Smooth muscle cell (in vitro differentiated cells): ENCODE data around the gene PDE8A. TPM values are rescaled to one million over a fixed set of nuclear protein-coding genes. Genes with fewer than 3 reads are reported as not detected.

ENCODE experiments used
- DNase-seq: peaks from one replicate; lab custom pipeline; 2025; ENCODE audit not compliant: unreplicated experiment; lab: John Stamatoyannopoulos, UW
- H2AFZ ChIP-seq: fragments of 200-600 bp; sonication (generic); 2 replicates; pipeline ENCODE4 v1.6.0; 2016; ENCODE audit warnings: antibody characterized with exemption, low read depth, mild to moderate bottlenecking
- H3F3A ChIP-seq: fragments of 200-600 bp; sonication (generic); 2 replicates; pipeline ENCODE4 v1.6.0; 2017; ENCODE audit warnings: antibody characterized with exemption, low read depth
- H3K27ac ChIP-seq: fragments of 200-600 bp; sonication (generic); 2 replicates; pipeline ENCODE4 v1.5.1; 2016; ENCODE audit warnings: low read depth, mild to moderate bottlenecking
- H3K27me3 ChIP-seq: fragments of 200-600 bp; sonication (generic); 2 replicates; pipeline ENCODE4 v1.6.1; 2016; ENCODE audit warnings: low read depth, mild to moderate bottlenecking
- H3K36me3 ChIP-seq: fragments of 200-600 bp; sonication (generic); 2 replicates; pipeline ENCODE4 v1.5.1; 2016; ENCODE audit warnings: low read depth
- H3K4me1 ChIP-seq: fragments of 200-600 bp; sonication (generic); 2 replicates; pipeline ENCODE4 v1.5.1; 2016; ENCODE audit warnings: low read depth
- H3K4me2 ChIP-seq: fragments of 200-600 bp; sonication (generic); 2 replicates; pipeline ENCODE4 v1.6.0; 2016; ENCODE audit warnings: mild to moderate bottlenecking
- H3K4me3 ChIP-seq: fragments of 200-600 bp; sonication (generic); 2 replicates; pipeline ENCODE4 v1.5.1; 2016; ENCODE audit warnings: mild to moderate bottlenecking
- H3K79me2 ChIP-seq: fragments of 200-600 bp; sonication (generic); 2 replicates; pipeline ENCODE4 v1.6.0; 2016; ENCODE audit warnings: low read depth, mild to moderate bottlenecking
- H3K9ac ChIP-seq: fragments of 200-600 bp; sonication (generic); 2 replicates; pipeline ENCODE4 v1.6.0; 2016; ENCODE audit warnings: low read depth
- H3K9me3 ChIP-seq: fragments of 200-600 bp; sonication (generic); replicated peaks from 2 replicates; pipeline ENCODE4 v1.5.1; 2016; ENCODE audit warnings: low read depth
- H4K20me1 ChIP-seq: fragments of 200-600 bp; sonication (generic); 2 replicates; pipeline ENCODE4 v1.6.0; 2016; ENCODE audit warnings: low read depth
- CTCF ChIP-seq: fragments of 200-600 bp; sonication (generic); IDR thresholded peaks from 2 replicates; pipeline ENCODE4 v1.5.1; 2017; ENCODE audit warnings: borderline replicate concordance, mild to moderate bottlenecking, antibody characterized with exemption; ENCODE audit not compliant: insufficient read depth, poor library complexity, severe bottlenecking
- WGBS: methylation state at CpG from one replicate; pipeline ENCODE4 v1.1.7; 2016; ENCODE audit warnings: low lambda C conversion rate; 5-methylcytosine and 5-hydroxymethylcytosine counted together
- polyA plus RNA-seq: library from polyadenylated mRNA; unstranded; fragments of >200 nt; fragmentation: Nextera tagmentation; extraction: Ambion mirVana; gene quantifications from 2 replicates; pipeline ENCODE4 v1.2.1, GENCODE V29; 2016
- total RNA-seq: library from RNA; depleted of rRNA; stranded (reverse); fragments of >200 nt; gene quantifications from 2 replicates; pipeline ENCODE4 v1.2.3, GENCODE V29; 2014

The PDE8A gene
- total and polyA plus RNA-seq, 2 experiments from 2014 or later, result 5.5 to 19.8 TPM

GRCh38 chr15:85022860-85023403, 41.3 kb downstream of the PDE8A start:
- Histone ChIP-seq H3K36me3 (no peaks in the 10 kb centered on the region), H3K9ac (no peak overlapping the region), H3K4me3 (no peak overlapping the region), H3K27me3 (no peaks in the 10 kb centered on the region), H2AFZ (no peak overlapping the region), H3K79me2 (peaks cover 38% of the 10 kb centered on the region), H3K9me3 (no peaks in the 10 kb centered on the region), H4K20me1 (peaks cover 78% of the 10 kb centered on the region), H3K4me2 (no peak overlapping the region), H3K27ac (no peak overlapping the region), H3K4me1 (peaks cover 19% of the 10 kb centered on the region), H3F3A (no peaks in the 10 kb centered on the region)
- 96% methylated on average over 6 of the region's 6 CpGs for WGBS
- TF ChIP-seq CTCF, result no peak
- no peak for DNase-seq

GRCh38 chr15:85024003-85024402, 42.3 kb downstream of the PDE8A start:
- no peak overlapping the region for H3K4me3 ChIP-seq
- no peaks in the 10 kb centered on the region for H3F3A ChIP-seq
- H3K79me2 ChIP-seq, result peaks cover 41% of the 10 kb centered on the region
- H4K20me1 ChIP-seq, result peaks cover 83% of the 10 kb centered on the region
- no peak overlapping the region for H3K27ac ChIP-seq
- no peaks in the 10 kb centered on the region for H3K9me3 ChIP-seq
- no peak overlapping the region for H3K9ac ChIP-seq
- 87% methylated on average over 3 of the region's 3 CpGs for WGBS
- no peaks in the 10 kb centered on the region for H3K36me3 ChIP-seq
- no peak for TF ChIP-seq CTCF
- H3K4me2 ChIP-seq, result peak overlapping the region; percentile 62
- DNase-seq, result no peak
- H3K27me3 ChIP-seq, result no peaks in the 10 kb centered on the region
- H3K4me1 ChIP-seq, result peaks cover 22% of the 10 kb centered on the region
- H2AFZ ChIP-seq, result no peak overlapping the region

- 31% methylated on average over 4 of the region's 4 CpGs for WGBS
- H3K4me1 ChIP-seq, result peaks cover 24% of the 10 kb centered on the region
Measured at GRCh38 chr15:85024509-85025336, 43.1 kb downstream of the PDE8A start.

More at GRCh38 chr15:85024509-85025336, 43.1 kb downstream of the PDE8A start:
- H3F3A ChIP-seq, result no peaks in the 10 kb centered on the region
- H2AFZ ChIP-seq, result no peak overlapping the region
- H3K4me3 ChIP-seq, result no peak overlapping the region
- no peaks in the 10 kb centered on the region for H3K27me3 ChIP-seq
- no peaks in the 10 kb centered on the region for H3K9me3 ChIP-seq
- peaks cover 77% of the 10 kb centered on the region for H4K20me1 ChIP-seq
- no peaks in the 10 kb centered on the region for H3K36me3 ChIP-seq
- no peak for DNase-seq
- H3K4me2 ChIP-seq, result peak overlapping the region; percentile 62
- no peak overlapping the region for H3K9ac ChIP-seq
- H3K79me2 ChIP-seq, result peaks cover 41% of the 10 kb centered on the region
- TF ChIP-seq CTCF, result no peak
- H3K27ac ChIP-seq, result peak overlapping the region; percentile 11
